GM18526 (cell line): Measurements from ENCODE around the gene ZNF597.

Experiments used
- POLR2A ChIP-seq: IDR thresholded peaks from 3 replicates; pipeline ENCODE4 v1.6.1; 2011; ENCODE audit not compliant: insufficient read length; ENCODE audit errors: extremely low read depth

The ZNF597 gene

GRCh38 chr16:3413730-3414379 is 29.4 kb downstream of the ZNF597 start:
- TF ChIP-seq POLR2A: no peak

- TF ChIP-seq POLR2A: no peak
Observed at GRCh38 chr16:3408561-3409197, 34.6 kb downstream of the ZNF597 start.

- no peak for TF ChIP-seq POLR2A
Observed at GRCh38 chr16:3401719-3402397, 41.4 kb downstream of the ZNF597 start.

- TF ChIP-seq POLR2A: peak; percentile 91
Observed at GRCh38 chr16:3400779-3401688, 42.3 kb downstream of the ZNF597 start, which contains the start of the genes ZNF174 and ZSCAN32. ZNF174 (plus strand) TSS chr16:3401215; CDS start chr16:3402005, 790 bp downstream. ZSCAN32 (minus strand) TSS chr16:3401004; CDS start chr16:3397557, 3,447 bp downstream.

- no peak for TF ChIP-seq POLR2A
Observed at GRCh38 chr16:3400446-3400778, 42.9 kb downstream of the ZNF597 start.

- TF ChIP-seq POLR2A: no peak
Observed at GRCh38 chr16:3389663-3390338, 53.5 kb downstream of the ZNF597 start.

- TF ChIP-seq POLR2A: no peak
Observed at GRCh38 chr16:3388325-3388724, 55.0 kb downstream of the ZNF597 start.

GRCh38 chr16:3383045-3383448 is 60.3 kb downstream of the ZNF597 start:
- no peak for TF ChIP-seq POLR2A
